ENCODE measurements around the gene RAB27A. TPM values are rescaled to one million over a fixed set of nuclear protein-coding genes. Genes with fewer than 3 reads are reported as not detected.
"Not testable (repeated sequence)": the region's sequence is repeated elsewhere in the genome, so short reads cannot be mapped to it uniquely, and the experiment has no call there.

RAB27A gene
- total RNA-seq, 6 experiments from 2014 or later, result 15.9 to 41.4 (median 21.0) TPM

GRCh38 chr15:55290528-55291057, 980 bp upstream of the RAB27A start:
- intact Hi-C loops (cut with DNase I), result no loop called here
- WGBS (ENCODE audit: insufficient coverage, low coverage, low lambda C conversion rate, missing lambda C conversion rate), result 13% methylated on average over 17 of the region's 17 CpGs
- DNase-seq (peak; percentile 85 to 88 (median 88)), ATAC-seq (peak; percentile 82 to 89 (median 84))
- Histone ChIP-seq H3K4me1 (peaks cover 0 to 16% (median 3%) of the 10 kb centered on the region in 4 donors), H3K27me3 (no peaks in the 10 kb centered on the region), H3K9me3 (no peaks in the 10 kb centered on the region), H3K4me3 (peak overlapping the region; percentile 85 to 92 (median 85)), H3K36me3 (no peaks in the 10 kb centered on the region), H3K27ac (peak overlapping the region; percentile 77 to 95 (median 93))
- no peak for TF ChIP-seq POLR2A (IDR thresholded peaks at IDR 0.05)
- peak; percentile 84 to 96 (median 92) for TF ChIP-seq CTCF (IDR thresholded peaks at IDR 0.05)

GRCh38 chr15:55289011-55289745, 435 bp downstream of the RAB27A start:
- intact Hi-C loops (cut with DNase I), result loop anchor here (5.0 kb wide), 2 partner anchors 37 to 67 kb away; no protein-coding TSS in a partner anchor
- TF ChIP-seq CTCF (IDR thresholded peaks at IDR 0.05) (no peak), POLR2A (IDR thresholded peaks at IDR 0.05) (peak; percentile 51)
- Histone ChIP-seq H3K4me1 (peaks cover 0 to 16% (median 4%) of the 10 kb centered on the region in 4 donors), H3K9me3 (no peaks in the 10 kb centered on the region), H3K27ac (peak overlapping the region; percentile 77 to 95 (median 93)), H3K36me3 (no peaks in the 10 kb centered on the region), H3K4me3 (peak overlapping the region; percentile 85 to 92 (median 85)), H3K27me3 (no peaks in the 10 kb centered on the region)
- 3% methylated on average over 10 of the region's 37 CpGs for WGBS (ENCODE audit: insufficient coverage, low coverage, low lambda C conversion rate, missing lambda C conversion rate)
- ATAC-seq (peak; percentile 62 to 71 (median 64)), DNase-seq (peak; percentile 57 to 67 (median 62))

- peaks cover 0 to 16% (median 7%) of the 10 kb centered on the region in 4 donors for H3K4me1 ChIP-seq
- no peak for TF ChIP-seq CTCF (IDR thresholded peaks at IDR 0.05)
- TF ChIP-seq POLR2A (IDR thresholded peaks at IDR 0.05), result no peak
- no peaks in the 10 kb centered on the region for H3K9me3 ChIP-seq
- H3K27me3 ChIP-seq, result no peaks in the 10 kb centered on the region
- WGBS (ENCODE audit: insufficient coverage, low coverage, low lambda C conversion rate, missing lambda C conversion rate), result 66% methylated on average over 8 of the region's 8 CpGs
- ATAC-seq, result no peak
- intact Hi-C loops (cut with DNase I), result loop anchor here (5.0 kb wide), 2 partner anchors 36 to 66 kb away; no protein-coding TSS in a partner anchor
- peak overlapping the region; percentile 77 to 95 (median 93) for H3K27ac ChIP-seq
- DNase-seq, result no peak
- H3K4me3 ChIP-seq, result peak overlapping the region; percentile 85 to 92 (median 85)
- no peaks in the 10 kb centered on the region for H3K36me3 ChIP-seq
Measured at GRCh38 chr15:55288006-55288717, 1.5 kb downstream of the RAB27A start.

- H3K9me3 ChIP-seq, DNase-seq, H3K27me3 ChIP-seq, H3K27ac ChIP-seq, H3K36me3 ChIP-seq, ATAC-seq, H3K4me3 ChIP-seq: not testable (repeated sequence)
- peaks cover 0 to 24% (median 7%) of the 10 kb centered on the region in 4 donors for H3K4me1 ChIP-seq
- WGBS (ENCODE audit: insufficient coverage, low coverage, low lambda C conversion rate, missing lambda C conversion rate), result 85% methylated on average over 7 of the region's 10 CpGs
- intact Hi-C loops (cut with DNase I), result loop anchor here (5.0 kb wide), 2 partner anchors 34 to 64 kb away; no protein-coding TSS in a partner anchor
Measured at GRCh38 chr15:55286442-55287189, 3.0 kb downstream of the RAB27A start.
